K562 (cell line): Measurements from ENCODE around the gene TAF11L2. TPM values are rescaled to one million over a fixed set of nuclear protein-coding genes. Genes with fewer than 3 reads are reported as not detected.

Experiments
- ATAC-seq: fragments of 200-7000 bp; cut with Tn5 transposase; 3 replicates; pipeline ENCODE4 v1.9.1; 2020; ENCODE audit warnings: moderate library complexity
- BruUV-seq: library from RNA; stranded (reverse); fragments of 400-500 nt; replicated peaks from 2 replicates; lab custom pipeline; 2021; lab: Mats Ljungman, UMichigan
- CTCF ChIA-PET: fragments of 300-600 bp; formaldehyde crosslinking; extraction: SDS; loops from one replicate; lab custom pipeline; 2021; ENCODE audit warnings: low intra/inter-chr PET ratio; lab: Yijun Ruan, JAX
- POLR2A ChIA-PET: fragments of 300-600, 350-650 bp; sonication (Branson Sonifier 250); formaldehyde crosslinking; extraction: SDS; loops from one replicate; lab custom pipeline; 2021; ENCODE audit warnings: antibody characterized with exemption, inconsistent platforms; lab: Yijun Ruan, JAX
- DNase-seq, 4 experiments: peaks; one replicate each; pipeline versions ENCODE4 v3.0.0 to v3.0.0-alpha.2; 2011 to 2018; ENCODE audit warnings: low spot score in 3 of 4, mixed read lengths in 3 of 4; ENCODE audit errors: extremely low read depth in 1 of 4
- FAIRE-seq: peaks from 2 replicates; lab custom pipeline; 2011; peaks lifted over from hg19 to GRCh38; lab: Jason Lieb, UNC
- H2AFZ ChIP-seq: 2 replicates; pipeline ENCODE4 v1.6.0; 2011; ENCODE audit warnings: low read depth, low read length, control low read depth, inconsistent platforms
- H3K27ac ChIP-seq: fragments of 200-600 bp; 3 replicates; pipeline ENCODE4 v1.8.0; 2011; ENCODE audit warnings: low read depth, mild to moderate bottlenecking, control low read depth, inconsistent platforms, low read length, moderate library complexity, mixed read lengths; ENCODE audit errors: extremely low read depth
- H3K27me3 ChIP-seq, 2 experiments: fragments of 300-600 bp in 1 of 2; 2 replicates in 1 of 2; 3 replicates in 1 of 2; pipeline versions ENCODE4 v1.6.0 to v1.8.0; 2011; ENCODE audit warnings: inconsistent platforms in 2 of 2, low read length in 2 of 2, mild to moderate bottlenecking in 1 of 2, mixed read lengths in 1 of 2, moderate library complexity in 1 of 2; ENCODE audit not compliant: control insufficient read depth in 2 of 2, insufficient read depth in 2 of 2
- H3K36me3 ChIP-seq: fragments of 300-600 bp; 3 replicates; pipeline ENCODE4 v1.8.0; 2011; ENCODE audit warnings: mild to moderate bottlenecking, low read length, inconsistent platforms; ENCODE audit not compliant: control insufficient read depth, insufficient read depth
- H3K4me1 ChIP-seq, 2 experiments: fragments of 200-600 bp in 1 of 2; replicated peaks in 1 of 2; 2 replicates in 1 of 2; 3 replicates in 1 of 2; pipeline versions ENCODE4 v1.5.1 to v1.8.0; 2011; ENCODE audit warnings: inconsistent platforms in 2 of 2, low read length in 2 of 2, mild to moderate bottlenecking in 1 of 2, mixed read lengths in 1 of 2, moderate library complexity in 1 of 2; ENCODE audit not compliant: control insufficient read depth in 2 of 2, insufficient read depth in 2 of 2
- H3K4me2 ChIP-seq: 2 replicates; pipeline ENCODE4 v1.6.1; 2011; ENCODE audit warnings: low read length, control low read depth, inconsistent platforms, mixed read lengths; ENCODE audit not compliant: insufficient read depth
- H3K4me3 ChIP-seq: fragments of 200-600 bp; sonication (generic), shearing (Covaris generic); 2 replicates; pipeline ENCODE4 v1.5.1; 2016; ENCODE audit warnings: control low read depth, inconsistent platforms
- H3K79me2 ChIP-seq: fragments of 200-600 bp; 3 replicates; pipeline ENCODE4 v1.8.0; 2011; ENCODE audit warnings: low read length, inconsistent platforms; ENCODE audit not compliant: control insufficient read depth, insufficient read depth
- H3K9ac ChIP-seq, 2 experiments: 2 replicates each; pipeline versions ENCODE4 v1.6.0 to v1.6.1; 2011; ENCODE audit warnings: low read depth in 2 of 2, low read length in 2 of 2, control low read depth in 1 of 2, inconsistent platforms in 1 of 2, mild to moderate bottlenecking in 1 of 2, mixed read lengths in 1 of 2; ENCODE audit not compliant: insufficient read depth in 1 of 2
- H3K9me1 ChIP-seq: one replicate; pipeline ENCODE4 v1.6.0; 2011; ENCODE audit warnings: inconsistent platforms, mild to moderate bottlenecking, low read length, moderate library complexity; ENCODE audit not compliant: control insufficient read depth, insufficient read depth
- H3K9me3 ChIP-seq: replicated peaks from 2 replicates; pipeline ENCODE4 v1.5.1; 2011; ENCODE audit warnings: low read depth, low read length, inconsistent platforms; ENCODE audit not compliant: control insufficient read depth, insufficient read depth
- H4K20me1 ChIP-seq: replicated peaks from 2 replicates; pipeline ENCODE4 v1.6.1; 2011; ENCODE audit warnings: low read length, inconsistent platforms, mixed read lengths; ENCODE audit not compliant: control insufficient read depth, insufficient read depth
- ARHGAP35 ChIP-seq: fragments of 450-650 bp; IDR thresholded peaks from 2 replicates; pipeline ENCODE4 v1.6.1; 2018; ENCODE audit not compliant: partially characterized antibody
- CBX1 ChIP-seq: sonication (generic); IDR thresholded peaks from 2 replicates; pipeline ENCODE4 v1.6.1; 2016; ENCODE audit warnings: antibody characterized with exemption, low read depth, mild to moderate bottlenecking
- CBX3 ChIP-seq, 2 experiments: IDR thresholded peaks; 1 replicate in 1 of 2; 2 replicates in 1 of 2; pipeline ENCODE4 v1.6.1; 2012; ENCODE audit warnings: inconsistent platforms in 2 of 2, low read length in 2 of 2, borderline replicate concordance in 1 of 2, control low read depth in 1 of 2
- CREBBP ChIP-seq: IDR thresholded peaks from one replicate; pipeline ENCODE4 v1.6.1; 2012; ENCODE audit warnings: low read depth, mild to moderate bottlenecking, control low read depth, inconsistent platforms, low read length
- DLX4 ChIP-seq: fragments of 250-450 bp; sonication (Bioruptor Pico); IDR thresholded peaks from 2 replicates; pipeline ENCODE4 v1.6.1; 2021; ENCODE audit warnings: mild to moderate bottlenecking
- DPF2 ChIP-seq: fragments of 450-650 bp; IDR thresholded peaks from 2 replicates; pipeline ENCODE4 v1.6.1; 2016
- HMG20B ChIP-seq: fragments of 250-450 bp; sonication (Bioruptor Pico); IDR thresholded peaks from 2 replicates; pipeline ENCODE4 v1.5.0; 2021; ENCODE audit warnings: mild to moderate bottlenecking
- JUN ChIP-seq, 2 experiments: sonication (generic) in 1 of 2; formaldehyde crosslinking in 1 of 2; IDR thresholded peaks; 2 replicates each; pipeline versions ENCODE4 v1.6.1 to v1.8.0; 2012 to 2022; ENCODE audit warnings: borderline replicate concordance in 2 of 2, mild to moderate bottlenecking in 2 of 2, improper control_type of control experiment in 1 of 2, low read depth in 1 of 2, low read length in 1 of 2, missing genetic modification reagents in 1 of 2
- NFIC ChIP-seq: fragments of 450-650 bp; IDR thresholded peaks from 2 replicates; pipeline ENCODE4 v1.6.1; 2017; ENCODE audit warnings: mild to moderate bottlenecking, inconsistent platforms
- PATZ1 ChIP-seq: fragments of 250-450 bp; sonication (Bioruptor Pico); IDR thresholded peaks from 2 replicates; pipeline ENCODE4 v1.5.0; 2020; ENCODE audit warnings: mild to moderate bottlenecking, borderline replicate concordance
- STAT5B ChIP-seq: fragments of 250-450 bp; sonication (Bioruptor Pico); IDR thresholded peaks from 2 replicates; pipeline ENCODE4 v1.8.0; 2021; ENCODE audit warnings: mild to moderate bottlenecking, inconsistent platforms
- TBL1XR1 ChIP-seq, 2 experiments: IDR thresholded peaks; 2 replicates each; pipeline ENCODE4 v1.6.1; 2012; ENCODE audit warnings: improper control_type of control experiment in 2 of 2, low read length in 2 of 2, mild to moderate bottlenecking in 1 of 2
- WGBS: fragments of 100-300 bp; shearing (Covaris generic); methylation state at CpG from one replicate; pipeline ENCODE4 v1.1.6; 2016; ENCODE audit warnings: low coverage, mixed read lengths; ENCODE audit not compliant: insufficient coverage; ENCODE audit errors: missing lambda C conversion rate; 5-methylcytosine and 5-hydroxymethylcytosine counted together
- in situ Hi-C: fragments of 300-500 bp; cut with MboI; formaldehyde crosslinking; loops from 4 replicates; pipeline ENCODE4 v1.15.0; 2018; ENCODE audit warnings: inconsistent platforms, mixed read lengths
- intact Hi-C: fragments of 100-400 bp; cut with micrococcal nuclease; formaldehyde crosslinking; loops from 2 replicates; pipeline ENCODE4 v1.14.2; 2022
- polyA plus RNA-seq, 8 experiments: library from polyadenylated mRNA; depleted of rRNA in 4 of 8; stranded (reverse) in 5 of 8; unstranded in 3 of 8; fragments of >200 nt; fragmentation: Nextera tagmentation in 2 of 8; fragmentation: Illumina TruSeq in 1 of 8; extraction: Ambion mirVana in 2 of 8; extraction: Trizol in 1 of 8; gene quantifications; 2 replicates each; pipeline versions ENCODE4 v1.2.1 to v1.2.3, GENCODE V29; 2011 to 2014; ENCODE audit warnings: inconsistent platforms in 1 of 8, missing spikeins in 1 of 8
- total RNA-seq, 7 experiments: library from RNA; depleted of rRNA in 6 of 7; stranded (reverse); fragments of >200 nt in 6 of 7; fragmentation: Illumina TruSeq in 2 of 7; extraction: Trizol in 2 of 7; gene quantifications; 2 replicates each; pipeline versions ENCODE4 v1.2.1 to v1.2.3, GENCODE V29; 2011 to 2021; ENCODE audit warnings: low replicate concordance in 1 of 7

The TAF11L2 gene
- total and polyA plus RNA-seq, 9 of the 15 experiments (the other 6 are each of a cell fraction or from before 2014, with no cell fraction given), result not detected

DNA sequence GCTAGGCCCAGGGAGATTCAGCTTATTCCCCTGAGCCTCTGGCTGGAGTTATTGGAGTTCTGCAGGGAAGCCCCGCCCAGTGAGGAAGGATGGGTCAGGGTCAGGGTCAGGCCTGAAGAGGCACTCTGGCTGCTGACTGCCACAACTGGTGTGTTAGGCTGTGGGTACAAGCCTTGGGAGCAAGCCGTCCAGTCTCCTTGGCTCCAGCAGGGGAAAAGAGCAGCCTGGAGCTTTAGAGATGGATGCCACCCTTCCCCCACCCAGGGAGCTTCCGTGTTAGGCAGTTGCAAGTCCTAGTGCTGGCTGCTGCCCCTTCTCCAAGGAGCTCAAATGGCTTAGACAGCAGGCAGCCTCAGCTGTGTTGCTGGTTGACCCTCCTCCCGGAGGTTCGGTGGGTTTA lies 34.4 kb upstream of the TAF11L2 start:
- POLR2A ChIA-PET, result no interaction called here
- ATAC-seq, result no peak
- intact Hi-C loops, result no loop called here
- Histone ChIP-seq H3K9ac (no peak overlapping the region), H3K79me2 (no peaks in the 10 kb centered on the region), H3K9me3 (no peaks in the 10 kb centered on the region), H3K36me3 (no peaks in the 10 kb centered on the region), H2AFZ (no peak overlapping the region), H3K4me1 (no peaks in the 10 kb centered on the region)
- WGBS, result 0% methylated on average over 5 of the region's 5 CpGs
- FAIRE-seq, result no peak
- TF ChIP-seq TBL1XR1 (IDR thresholded peaks at IDR 0.05; ENCODE audit: low read length in 2 of 2) (no peak), STAT5B (no peak), NFIC (no peak), JUN (IDR thresholded peaks at IDR 0.05; ENCODE audit: borderline replicate concordance, low read depth, low read length) (no peak), JUN (CRISPR knock-in tag; IDR thresholded peaks at IDR 0.05; ENCODE audit: borderline replicate concordance) (no peak), CBX1 (no peak), CREBBP (no peak), HMG20B (CRISPR knock-in tag) (no peak), CBX3 (IDR thresholded peaks at IDR 0.05; ENCODE audit: borderline replicate concordance in 1 of 2, low read length in 2 of 2) (no peak), PATZ1 (CRISPR knock-in tag) (no peak), DPF2 (no peak), ARHGAP35 (no peak), DLX4 (no peak)
- TF ChIP-seq, all 486 proteins: peak for 0
- H3K27me3 ChIP-seq, result no peaks in the 10 kb centered on the region; a peak in 1 of 5 replicates
- CTCF ChIA-PET, result interaction anchor here (0.6 kb wide), 1 partner anchor 339 kb away, joined by 3 read pairs; no protein-coding TSS in a partner anchor
- H4K20me1 ChIP-seq, result no peaks in the 10 kb centered on the region
- no TSS peak for BruUV-seq
- in situ Hi-C loops, result no loop called here
- H3K27ac ChIP-seq, result no peak overlapping the region
- H3K4me3 ChIP-seq, result no peak overlapping the region
- no peaks in the 10 kb centered on the region for H3K9me1 ChIP-seq
- no peak overlapping the region for H3K4me2 ChIP-seq
- DNase-seq, result no peak
